Spleen (tissue), 11 donors: ENCODE measurements around the gene BSPRY. TPM values are rescaled to one million over a fixed set of nuclear protein-coding genes. Genes with fewer than 3 reads are reported as not detected.

Source experiments
- DNase-seq: peaks from one replicate; pipeline ENCODE4 v3.0.0-alpha.2; 2020
- H3K27ac ChIP-seq, 8 donors: fragments of 200-600 bp; sonication (generic) in 7 of 8; 1 replicate in 4 of 8; 2 replicates in 4 of 8; pipeline versions ENCODE4 v1.5.0 to v1.8.0; 2016 to 2021; ENCODE audit warnings: inconsistent platforms in 4 of 8, mild to moderate bottlenecking in 4 of 8, moderate library complexity in 1 of 8
- H3K27me3 ChIP-seq, 7 donors: fragments of 200-600 bp; sonication (generic) in 6 of 7; replicated peaks in 1 of 7; 1 replicate in 4 of 7; 2 replicates in 3 of 7; pipeline versions ENCODE4 v1.5.0 to v1.8.0; 2016 to 2021; ENCODE audit warnings: inconsistent platforms in 3 of 7, mild to moderate bottlenecking in 1 of 7
- H3K36me3 ChIP-seq, 6 donors: fragments of 200-600 bp; sonication (generic) in 5 of 6; 1 replicate in 4 of 6; 2 replicates in 2 of 6; pipeline versions ENCODE4 v1.5.0 to v1.8.0; 2016 to 2021; ENCODE audit warnings: inconsistent platforms in 2 of 6
- H3K4me1 ChIP-seq, 6 donors: fragments of 200-600 bp; sonication (generic) in 5 of 6; 1 replicate in 3 of 6; 2 replicates in 3 of 6; pipeline versions ENCODE4 v1.5.0 to v1.8.0; 2016 to 2021; ENCODE audit warnings: inconsistent platforms in 3 of 6
- H3K4me3 ChIP-seq, 8 donors: fragments of 200-600 bp; sonication (generic) in 7 of 8; 1 replicate in 4 of 8; 2 replicates in 4 of 8; pipeline versions ENCODE4 v1.5.0 to v1.8.0; 2016 to 2021; ENCODE audit warnings: inconsistent platforms in 4 of 8, mild to moderate bottlenecking in 4 of 8, moderate library complexity in 2 of 8
- H3K9me3 ChIP-seq, 8 donors: fragments of 200-600 bp; sonication (generic) in 7 of 8; 1 replicate in 4 of 8; 2 replicates in 4 of 8; pipeline versions ENCODE4 v1.5.0 to v1.8.0; 2016 to 2021; ENCODE audit warnings: inconsistent platforms in 4 of 8
- POLR2A ChIP-seq, 3 donors: fragments of 450-650 bp; IDR thresholded peaks; one replicate each; pipeline ENCODE4 v1.5.1; 2017; ENCODE audit warnings: antibody characterized with exemption in 3 of 3, mild to moderate bottlenecking in 1 of 3
- POLR2AphosphoS5 ChIP-seq, 3 donors: sonication (generic); formaldehyde crosslinking; IDR thresholded peaks; one replicate each; pipeline ENCODE4 v1.5.1; 2017; ENCODE audit warnings: antibody characterized with exemption in 3 of 3
- WGBS, 5 donors: extraction: QIAGEN DNeasy Blood & Tissue Kit in 3 of 5; methylation state at CpG; one replicate each; pipeline versions ENCODE4 v1.1.5 to v1.1.7; 2013 to 2018; 5-methylcytosine and 5-hydroxymethylcytosine counted together
- intact Hi-C: fragments of 100-400 bp; cut with DNase I; formaldehyde crosslinking; loops from one replicate; pipeline ENCODE4 v1.15.0; 2023; ENCODE audit warnings: low total_unique reads
- polyA plus RNA-seq, 3 donors: library from polyadenylated mRNA; stranded (reverse); fragments of 200-250 nt; gene quantifications; one replicate each; pipeline ENCODE4 v1.2.1, GENCODE V29; 2013
- total RNA-seq, 7 donors: library from RNA; depleted of rRNA in 3 of 7; stranded (reverse); fragments of >200 nt in 3 of 7; fragmentation: NEBNext Ultra II Directional in 4 of 7; extraction: Animal tissue kit (Norgen Biotek cat#: 25700) in 4 of 7; gene quantifications; one replicate each; pipeline versions ENCODE4 v1.1.0 to v1.2.1, GENCODE V29; 2016 to 2021
- TF ChIP-seq, protein P1 (sequence below), 11 experiments: fragments of 200-600 bp in 7 of 11; fragments of 450-650 bp in 4 of 11; sonication (generic) in 4 of 11; IDR thresholded peaks in 8 of 11; conservative IDR thresholded peaks in 3 of 11; 1 replicate in 7 of 11; 2 replicates in 4 of 11; pipeline versions ENCODE4 v1.4.0 to v1.8.0; 2016 to 2021; ENCODE audit warnings: antibody characterized with exemption in 11 of 11, inconsistent platforms in 4 of 11, mild to moderate bottlenecking in 1 of 11
- donor health status: healthy with polysubstance abuse.
- donor health status: DM: no; HTN: no; CAD: no; lungs with moderate emphysema.
- donor health status: DM: no; HTN: no; CAD: no.
- donor health status: Bipolar disorder and iron deficiency.
- donor health status: healthy.
- donor health status: DM: no; HTN: no; CAD: no.
- donor health status: DM: yes; HTN: yes; CAD: no.

The BSPRY gene
- total and polyA plus RNA-seq, 10 donors = 0.26 to 1.7 (median 0.78) TPM

DNA sequence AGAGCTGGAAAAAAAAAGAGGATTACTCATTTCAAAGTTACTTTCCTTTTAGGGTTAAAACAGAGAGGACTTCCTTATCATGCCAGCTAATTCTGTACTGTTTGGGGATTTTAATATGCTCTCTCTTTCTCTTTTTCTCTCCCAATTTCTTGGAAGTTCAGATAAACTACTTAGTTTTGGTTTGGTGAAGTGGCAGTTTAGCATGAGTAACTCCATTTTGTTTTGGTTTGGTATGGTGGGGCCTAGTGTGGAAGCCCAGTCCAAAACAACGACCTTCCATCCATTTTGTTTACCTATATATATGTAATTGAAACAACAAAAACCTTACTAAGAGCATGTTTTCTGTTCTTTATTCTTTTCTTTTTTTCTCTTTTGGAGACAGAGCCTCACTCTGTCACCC lies 3.7 kb upstream of the BSPRY start:
- intact Hi-C loops = no loop called here
- TF ChIP-seq POLR2AphosphoS5 (IDR thresholded peaks at IDR 0.05) (no peak), POLR2A (IDR thresholded peaks at IDR 0.05) (no peak)
- TF ChIP-seq, protein P1, sequence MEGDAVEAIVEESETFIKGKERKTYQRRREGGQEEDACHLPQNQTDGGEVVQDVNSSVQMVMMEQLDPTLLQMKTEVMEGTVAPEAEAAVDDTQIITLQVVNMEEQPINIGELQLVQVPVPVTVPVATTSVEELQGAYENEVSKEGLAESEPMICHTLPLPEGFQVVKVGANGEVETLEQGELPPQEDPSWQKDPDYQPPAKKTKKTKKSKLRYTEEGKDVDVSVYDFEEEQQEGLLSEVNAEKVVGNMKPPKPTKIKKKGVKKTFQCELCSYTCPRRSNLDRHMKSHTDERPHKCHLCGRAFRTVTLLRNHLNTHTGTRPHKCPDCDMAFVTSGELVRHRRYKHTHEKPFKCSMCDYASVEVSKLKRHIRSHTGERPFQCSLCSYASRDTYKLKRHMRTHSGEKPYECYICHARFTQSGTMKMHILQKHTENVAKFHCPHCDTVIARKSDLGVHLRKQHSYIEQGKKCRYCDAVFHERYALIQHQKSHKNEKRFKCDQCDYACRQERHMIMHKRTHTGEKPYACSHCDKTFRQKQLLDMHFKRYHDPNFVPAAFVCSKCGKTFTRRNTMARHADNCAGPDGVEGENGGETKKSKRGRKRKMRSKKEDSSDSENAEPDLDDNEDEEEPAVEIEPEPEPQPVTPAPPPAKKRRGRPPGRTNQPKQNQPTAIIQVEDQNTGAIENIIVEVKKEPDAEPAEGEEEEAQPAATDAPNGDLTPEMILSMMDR (IDR thresholded peaks at IDR 0.05 in 8 of 11, conservative IDR thresholded peaks at IDR 0.05 in 3 of 11) = no peak
- Histone ChIP-seq H3K27me3 (peaks cover 0 to 20% (median 10%) of the 10 kb centered on the region in 7 donors), H3K9me3 (no peaks in the 10 kb centered on the region), H3K4me1 (peaks cover 8 to 22% (median 17%) of the 10 kb centered on the region in 6 donors), H3K27ac (no peak overlapping the region), H3K36me3 (no peaks in the 10 kb centered on the region), H3K4me3 (no peak overlapping the region)
- DNase-seq = no peak
- 0 to 83% (median 44%) methylated on average over 1 of the region's 1 CpG for WGBS, 5 donors

DNA sequence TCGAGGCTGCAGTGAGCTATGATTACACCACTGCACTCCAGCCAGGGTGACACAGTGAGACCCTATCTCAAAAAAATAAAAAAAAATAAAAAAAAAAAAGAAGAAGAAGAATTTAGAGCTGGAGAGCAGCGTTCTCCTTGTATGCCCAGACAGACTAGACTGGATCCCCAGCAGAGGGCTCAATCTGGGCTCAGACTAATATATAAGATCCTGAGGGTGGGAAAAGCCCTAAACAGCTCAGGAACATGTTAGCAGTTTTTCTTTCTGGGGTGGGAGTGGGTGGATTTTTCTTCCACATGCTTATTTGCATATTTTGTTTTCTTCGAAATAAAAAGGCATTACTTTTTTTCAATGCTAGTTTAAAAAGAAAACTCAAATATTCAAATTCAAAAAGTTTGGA lies 904 bp upstream of the BSPRY start:
- H3K36me3 ChIP-seq = no peaks in the 10 kb centered on the region
- WGBS, 5 donors = 86 to 94% (median 89%) methylated on average over 3 of the region's 3 CpGs
- peaks cover 0 to 31% (median 10%) of the 10 kb centered on the region in 7 donors for H3K27me3 ChIP-seq
- H3K4me3 ChIP-seq = no peak overlapping the region
- H3K9me3 ChIP-seq = no peaks in the 10 kb centered on the region
- intact Hi-C loops = no loop called here
- H3K27ac ChIP-seq = no peak overlapping the region
- TF ChIP-seq POLR2AphosphoS5 (IDR thresholded peaks at IDR 0.05) = no peak
- TF ChIP-seq, protein P1 (IDR thresholded peaks at IDR 0.05 in 8 of 11, conservative IDR thresholded peaks at IDR 0.05 in 3 of 11) = no peak
- TF ChIP-seq POLR2A (IDR thresholded peaks at IDR 0.05) = no peak
- peaks cover 10 to 27% (median 23%) of the 10 kb centered on the region in 6 donors for H3K4me1 ChIP-seq
- no peak for DNase-seq

DNA sequence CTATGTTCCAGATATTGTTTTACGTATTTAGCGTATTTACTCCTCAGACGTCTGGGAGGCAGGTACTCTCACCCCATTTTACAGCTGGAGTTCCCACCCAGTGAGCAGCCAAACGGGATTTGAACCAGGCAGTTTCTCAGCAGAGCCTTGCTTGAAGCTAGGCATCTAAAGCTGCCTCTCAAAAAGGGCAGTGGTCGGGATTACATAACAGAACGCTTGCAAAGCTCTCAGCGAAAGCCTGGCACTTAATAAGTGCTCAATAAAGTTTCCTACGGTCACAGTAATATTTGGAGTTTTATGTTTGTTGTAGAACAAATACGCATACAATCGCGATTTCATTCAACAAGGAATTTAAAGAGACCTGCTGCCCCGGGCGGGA lies 286 bp upstream of the BSPRY start:
- no peak for TF ChIP-seq POLR2A (IDR thresholded peaks at IDR 0.05)
- TF ChIP-seq POLR2AphosphoS5 (IDR thresholded peaks at IDR 0.05) = no peak
- TF ChIP-seq, protein P1 (IDR thresholded peaks at IDR 0.05 in 8 of 11, conservative IDR thresholded peaks at IDR 0.05 in 3 of 11) = no peak
- no peaks in the 10 kb centered on the region for H3K9me3 ChIP-seq
- peaks cover 0 to 31% (median 10%) of the 10 kb centered on the region in 7 donors for H3K27me3 ChIP-seq
- H3K4me1 ChIP-seq = peaks cover 10 to 27% (median 23%) of the 10 kb centered on the region in 6 donors
- H3K36me3 ChIP-seq = no peaks in the 10 kb centered on the region
- intact Hi-C loops = no loop called here
- DNase-seq = no peak
- WGBS, 5 donors = 25 to 30% (median 27%) methylated on average over 13 of the region's 13 CpGs
- peak overlapping the region in 7 of 8 donors; percentile 54 to 87 (median 57) for H3K4me3 ChIP-seq
- H3K27ac ChIP-seq = no peak overlapping the region

GRCh38 chr9:113350107-113350661 lies 843 bp downstream of the BSPRY start:
- intact Hi-C loops = no loop called here
- Histone ChIP-seq H3K9me3 (no peaks in the 10 kb centered on the region), H3K4me3 (peak overlapping the region in 7 of 8 donors; percentile 54 to 87 (median 57)), H3K4me1 (peaks cover 10 to 27% (median 23%) of the 10 kb centered on the region in 6 donors), H3K27me3 (peaks cover 0 to 31% (median 10%) of the 10 kb centered on the region in 7 donors), H3K36me3 (no peaks in the 10 kb centered on the region), H3K27ac (peak overlapping the region in 1 of 8 donors; percentile 33)
- TF ChIP-seq, protein P1 (IDR thresholded peaks at IDR 0.05 in 8 of 11, conservative IDR thresholded peaks at IDR 0.05 in 3 of 11) = no peak
- no peak for TF ChIP-seq POLR2A (IDR thresholded peaks at IDR 0.05)
- TF ChIP-seq POLR2AphosphoS5 (IDR thresholded peaks at IDR 0.05) = no peak
- WGBS, 5 donors = 5 to 16% (median 9%) methylated on average over 14 of the region's 14 CpGs
- no peak for DNase-seq
